Right lung (tissue), 5 donors: ENCODE results near the gene LSM4. TPM values are rescaled to one million over a fixed set of nuclear protein-coding genes. Genes with fewer than 3 reads are reported as not detected.
A peak's percentile ranks its signal among the peaks of the same experiment; 100 is the strongest.

Source experiments
- DNase-seq, 2 donors: peaks; one replicate each; pipeline ENCODE4 v3.0.0-alpha.2; 2013
- polyA plus RNA-seq, 5 donors: library from polyadenylated mRNA; unstranded; fragments of 120-200 nt; gene quantifications; one replicate each; pipeline versions ENCODE4 v1.2.1 to v1.2.3, GENCODE V29; 2013; ENCODE audit warnings: inconsistent platforms in 1 of 5, low replicate concordance in 1 of 5; ENCODE audit not compliant: insufficient read length in 5 of 5, insufficient read depth in 1 of 5

LSM4 gene
- polyA plus RNA-seq, 5 donors = 73.3 to 103 (median 79.9) TPM

DNA sequence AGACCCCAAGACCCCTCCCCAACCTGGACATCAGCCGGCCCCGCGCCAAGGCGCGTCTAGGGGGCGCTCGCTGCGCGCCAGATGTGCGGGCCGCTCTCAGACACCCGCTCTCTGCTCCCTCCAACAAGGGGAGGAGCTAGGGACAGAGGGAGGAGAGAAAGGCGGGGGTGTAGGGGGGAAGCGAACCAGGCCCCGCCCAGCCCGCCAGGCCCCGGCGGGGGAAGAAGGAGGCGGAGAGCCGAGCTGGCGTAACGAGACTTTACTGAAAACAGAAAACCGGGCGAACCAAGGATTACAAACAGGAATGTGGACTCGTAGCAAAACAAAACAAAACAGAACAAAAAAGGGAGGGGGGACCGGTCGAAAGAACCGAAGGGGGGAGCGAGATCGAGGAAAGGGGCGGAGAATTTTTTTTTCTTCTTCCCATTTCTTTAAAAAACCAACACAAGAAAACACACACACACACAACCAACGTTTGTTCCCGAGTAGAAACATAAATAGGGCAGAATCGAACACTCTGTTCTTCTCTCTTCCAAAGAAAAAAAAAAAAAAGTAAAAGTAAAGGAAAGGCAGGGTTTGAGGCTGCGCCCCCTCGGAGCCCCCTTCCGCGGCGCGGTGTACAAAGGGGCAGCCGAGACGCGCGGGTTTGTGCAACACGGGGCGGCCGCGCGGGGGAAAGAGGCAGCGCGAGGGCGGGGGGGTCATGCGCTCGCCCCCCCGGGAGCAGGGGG is 43.2 kb downstream of the LSM4 start:
- DNase-seq = peak; percentile 94 to 95

DNA sequence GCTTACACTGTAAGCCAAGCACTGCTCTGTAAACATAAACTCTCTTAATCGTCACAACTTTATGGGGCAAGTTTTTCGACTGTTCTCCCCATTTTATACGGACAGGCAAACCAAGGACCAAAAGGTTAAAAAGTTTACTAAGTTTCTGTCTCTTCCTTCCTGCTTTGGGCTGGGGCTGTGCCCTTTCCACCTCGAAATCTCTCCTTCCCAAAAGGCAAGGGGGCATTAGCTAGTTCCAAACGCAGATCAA is 43.7 kb downstream of the LSM4 start:
- no peak for DNase-seq

DNA sequence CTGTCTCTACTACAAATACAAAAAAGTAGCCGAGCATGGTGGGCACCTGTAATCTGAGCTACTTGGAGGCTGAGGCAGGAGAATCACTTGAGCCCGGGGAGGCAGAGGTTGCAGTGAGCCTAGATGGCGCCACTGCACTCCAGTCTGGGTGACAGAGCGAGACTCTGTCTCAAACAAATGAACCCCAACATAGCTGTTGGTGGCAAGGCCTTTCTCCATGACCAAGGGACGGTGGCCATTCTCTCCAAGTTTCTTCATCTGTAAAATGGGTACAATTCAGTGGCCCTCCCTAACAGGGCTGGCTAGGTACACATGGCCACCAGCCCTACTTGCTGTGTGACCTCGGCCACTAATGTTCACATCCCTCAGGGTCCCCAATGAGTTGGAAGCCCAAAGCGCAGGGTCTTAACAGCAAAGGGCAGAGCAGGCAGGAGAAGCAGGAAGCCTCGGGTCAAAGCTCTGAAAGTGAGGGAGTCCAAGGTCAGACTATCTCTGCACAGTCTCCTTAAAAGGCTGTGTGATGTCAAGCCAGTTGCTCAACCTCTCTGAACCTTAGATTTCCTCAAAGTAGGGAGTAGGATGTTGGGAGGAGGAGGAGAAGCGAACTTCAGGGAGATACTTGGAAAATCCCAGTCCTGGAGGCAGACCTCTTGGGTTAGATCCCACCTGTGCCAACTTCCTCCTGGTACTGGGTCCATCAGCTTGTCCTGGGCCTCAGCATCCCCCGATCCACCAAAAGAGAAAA is 44.2 kb downstream of the LSM4 start:
- DNase-seq = peak; percentile 39 to 55

DNA sequence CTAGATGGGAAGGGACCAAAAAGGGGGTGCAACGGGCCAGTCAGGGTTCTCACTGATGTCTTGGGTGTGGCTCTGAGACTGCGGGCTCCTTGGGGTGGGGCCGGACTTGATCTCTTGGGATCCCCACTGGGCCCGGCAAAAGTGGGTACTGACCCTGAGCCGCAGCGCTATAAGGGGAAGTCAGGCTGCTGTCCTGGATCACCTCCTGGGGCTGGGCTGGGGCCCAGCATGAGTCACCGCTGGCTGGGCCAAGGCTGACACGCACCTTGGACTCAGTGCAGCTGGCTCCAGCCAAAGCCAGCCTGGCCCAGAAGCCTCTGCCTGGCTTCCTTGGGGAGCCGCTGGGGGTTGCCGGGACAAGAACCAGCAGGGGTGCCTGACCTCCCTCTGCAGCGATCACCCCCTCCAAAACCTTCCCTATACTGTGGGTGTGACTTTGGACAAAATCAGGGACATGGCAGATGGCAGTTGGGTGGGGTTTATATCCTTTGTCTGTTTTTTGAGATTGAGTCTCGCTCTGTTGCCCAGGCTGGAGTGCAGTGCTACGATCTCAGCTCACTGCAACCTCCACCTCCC is 48.0 kb downstream of the LSM4 start:
- DNase-seq = peak; percentile 84 to 85

DNA sequence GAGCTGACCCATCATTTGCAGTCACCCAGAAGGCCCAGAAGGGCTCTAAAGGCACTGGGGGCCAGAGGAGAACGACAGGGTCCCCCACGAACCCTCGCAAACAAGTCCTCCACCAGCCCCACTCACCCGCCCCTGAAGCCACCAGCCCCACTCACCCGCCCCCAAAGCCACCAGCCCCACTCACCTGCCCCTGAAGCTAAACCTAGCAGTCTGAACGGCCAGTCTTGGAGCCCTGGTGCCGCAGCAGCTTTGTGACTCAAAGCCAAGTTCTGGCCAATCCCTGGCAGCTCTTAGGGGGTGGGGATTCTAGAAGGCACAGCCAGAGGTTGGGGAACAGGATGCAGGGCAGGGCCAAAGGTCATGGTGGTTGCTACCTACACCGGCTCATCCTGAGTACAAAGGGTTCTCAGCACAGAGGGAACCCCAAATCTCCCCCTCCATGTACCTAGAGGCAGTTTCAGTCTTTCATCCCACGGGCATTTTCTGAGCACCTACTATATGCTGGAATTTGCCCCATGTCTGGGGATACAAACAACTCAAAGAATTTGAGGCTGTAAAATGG is 48.6 kb downstream of the LSM4 start, which contains the start of gene IQCN:
Gene IQCN, minus strand, starts transcription at position 234 of the 562 bp plus-strand sequence. CDS start 4,974 bp downstream, outside the sequence.
- peak in 1 of 2 donors; percentile 54 for DNase-seq

DNA sequence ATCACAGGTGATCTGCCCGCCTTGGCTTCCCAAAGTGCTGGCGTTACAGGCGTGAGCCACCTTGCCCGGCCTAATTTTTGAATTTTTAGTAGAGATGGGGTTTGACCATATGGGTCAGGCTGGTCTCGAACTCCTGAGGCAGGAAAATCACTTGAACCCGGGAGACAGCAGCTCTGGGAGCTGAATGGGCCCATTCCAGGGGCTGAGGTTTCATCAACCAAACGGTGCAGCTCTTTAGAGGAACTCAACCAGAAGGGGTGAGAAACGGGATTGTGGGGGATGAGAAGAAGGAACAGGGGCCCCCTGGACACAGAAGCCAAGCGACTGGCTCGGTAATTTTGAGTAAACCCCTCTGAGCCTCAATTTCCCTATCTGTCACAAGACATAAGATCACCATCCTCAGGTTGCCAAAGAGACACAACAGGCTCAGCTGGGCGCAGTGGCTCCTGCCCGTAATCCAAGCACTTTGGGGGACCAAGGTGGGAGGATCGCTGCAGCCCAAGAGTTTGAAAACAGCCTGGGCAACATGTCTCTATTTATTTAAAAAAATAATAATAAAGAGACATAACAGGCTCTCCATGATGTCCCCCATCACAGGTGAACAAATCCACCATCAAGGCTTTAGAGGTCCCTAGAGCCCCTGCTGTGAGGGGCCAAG is 49.2 kb downstream of the LSM4 start:
- no peak for DNase-seq

DNA sequence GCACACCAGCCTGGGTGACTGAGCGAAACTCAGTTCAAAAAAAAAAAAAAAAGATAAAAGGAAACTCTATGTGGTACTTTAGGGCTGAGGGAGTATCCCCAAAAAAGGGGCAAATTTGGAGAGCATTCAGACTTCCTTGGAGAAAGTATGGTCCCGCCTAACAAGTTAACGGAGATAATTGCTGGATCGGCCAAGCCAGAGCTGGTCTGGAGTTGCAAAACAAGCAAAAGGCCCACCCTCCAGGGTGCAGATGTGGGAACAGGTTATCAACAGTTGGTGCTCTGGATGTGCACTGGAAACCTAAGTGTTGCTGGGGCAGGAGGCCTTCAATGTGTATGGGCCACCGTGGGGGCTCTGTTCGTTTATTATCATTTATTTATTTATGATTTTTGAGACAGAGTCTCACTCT is 51.4 kb downstream of the LSM4 start:
- DNase-seq = no peak

DNA sequence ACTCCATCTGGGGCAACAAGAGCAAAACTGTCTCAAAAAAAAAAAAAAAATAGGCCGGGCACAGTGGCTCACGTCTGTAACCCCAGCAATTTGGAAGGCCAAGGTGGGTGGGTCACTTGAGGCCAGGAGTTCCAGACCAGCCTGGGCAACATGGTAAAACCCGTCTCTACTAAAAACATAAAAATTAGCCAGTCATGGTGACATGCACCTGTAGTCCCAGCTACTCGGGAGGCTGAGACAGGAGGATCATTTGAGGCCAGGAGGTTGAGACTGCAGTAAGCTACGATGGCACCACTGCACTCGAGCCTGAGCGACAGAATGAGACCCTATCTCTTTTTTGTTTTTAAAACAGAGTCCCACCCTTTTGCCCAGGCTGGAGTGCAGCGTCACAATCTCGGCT is 52.5 kb downstream of the LSM4 start:
- DNase-seq = no peak

DNA sequence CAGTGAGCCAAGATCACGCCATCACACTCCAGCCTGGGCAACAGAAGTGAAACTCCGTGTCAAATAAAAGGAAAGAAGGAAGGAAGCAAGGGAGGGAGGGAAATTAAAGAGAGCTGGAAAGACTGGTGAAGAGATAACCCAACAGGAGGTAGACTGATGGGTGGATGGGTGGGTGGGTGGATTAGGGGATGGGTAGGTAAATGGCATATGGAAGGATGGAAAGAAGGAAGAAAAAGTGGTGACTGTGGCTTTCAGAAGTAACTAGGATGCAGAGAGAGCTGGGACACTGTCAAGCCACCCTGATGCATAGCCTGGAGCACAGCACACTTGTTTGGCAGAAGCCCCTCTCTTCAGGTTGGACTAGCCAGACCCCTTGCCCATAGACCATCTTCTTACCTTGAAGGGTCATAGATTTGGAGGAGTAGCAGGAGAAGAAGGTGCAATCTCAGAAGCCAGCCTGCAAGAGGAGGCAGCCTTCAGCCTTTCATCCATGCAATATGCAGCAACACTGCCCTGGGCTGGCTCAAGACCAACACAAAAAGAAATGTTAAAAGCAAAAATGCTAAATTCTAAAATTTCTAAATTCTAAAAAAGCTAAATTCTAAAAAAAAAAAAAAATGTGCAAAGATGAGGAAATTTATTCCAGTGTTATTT is 53.7 kb downstream of the LSM4 start:
- no peak for DNase-seq

DNA sequence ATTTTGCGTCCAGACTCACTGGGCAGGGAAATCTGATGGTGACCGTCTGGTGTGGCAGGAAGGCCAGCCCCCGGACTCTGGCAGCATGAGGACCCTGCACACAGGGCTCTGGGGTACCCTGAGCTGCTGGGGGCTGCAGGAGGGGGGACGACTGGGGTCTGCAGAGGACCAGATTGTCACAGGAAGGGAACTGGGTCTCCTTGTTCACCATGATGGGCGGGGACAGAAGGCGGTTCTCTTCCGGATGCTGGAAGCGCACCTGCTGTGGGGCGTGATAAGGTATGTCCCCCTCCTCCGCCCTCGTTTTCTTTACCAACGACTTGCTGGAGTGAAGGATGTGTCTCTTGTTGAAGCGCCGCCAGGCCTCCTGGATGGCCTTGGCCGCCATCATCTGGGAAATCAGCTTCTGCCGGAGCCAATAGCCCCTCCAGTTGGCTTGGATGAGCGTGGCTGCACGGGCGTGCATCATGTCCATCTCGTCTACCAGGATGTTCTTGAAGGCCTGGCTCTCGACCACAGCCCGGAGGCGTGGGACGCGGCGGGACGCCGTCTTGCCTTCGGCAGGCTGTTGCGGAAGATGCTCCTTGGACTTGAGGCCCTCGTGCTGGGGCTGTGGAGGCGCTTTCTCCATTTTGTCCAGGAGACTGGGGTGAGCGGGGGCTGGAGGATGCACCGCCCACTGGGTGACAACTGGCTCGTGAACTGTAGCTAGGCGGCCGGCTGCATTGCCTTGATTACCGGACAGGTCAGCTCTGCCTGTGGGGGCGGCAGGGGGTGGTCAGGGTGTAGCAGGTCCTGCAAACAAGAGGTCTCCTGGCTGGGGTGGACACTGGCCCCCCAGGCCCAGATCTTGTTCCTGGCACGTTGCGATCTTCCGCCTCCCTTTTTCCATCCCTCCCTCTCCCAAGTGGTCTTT is 55.8 kb downstream of the LSM4 start:
- no peak for DNase-seq

DNA sequence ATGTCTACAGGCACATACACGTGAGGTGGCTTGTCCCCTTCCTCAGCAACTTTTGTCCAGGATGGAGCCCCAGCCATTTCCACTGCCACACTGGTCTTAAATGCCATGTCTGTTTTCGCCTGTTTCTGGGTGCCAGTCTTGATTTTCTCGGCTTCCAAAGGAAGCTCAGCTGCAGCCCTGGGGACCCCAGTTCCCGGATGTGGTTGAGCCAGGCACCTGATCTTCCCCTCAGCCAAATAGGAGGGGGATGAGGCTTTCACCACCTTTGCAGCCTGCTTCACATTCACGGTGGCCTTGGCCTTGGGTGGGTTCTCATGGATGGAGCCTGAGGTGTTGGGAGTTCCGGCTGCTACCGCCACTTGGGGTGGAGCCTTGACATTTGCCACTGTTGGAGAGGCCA is 57.3 kb downstream of the LSM4 start:
- DNase-seq = no peak

DNA sequence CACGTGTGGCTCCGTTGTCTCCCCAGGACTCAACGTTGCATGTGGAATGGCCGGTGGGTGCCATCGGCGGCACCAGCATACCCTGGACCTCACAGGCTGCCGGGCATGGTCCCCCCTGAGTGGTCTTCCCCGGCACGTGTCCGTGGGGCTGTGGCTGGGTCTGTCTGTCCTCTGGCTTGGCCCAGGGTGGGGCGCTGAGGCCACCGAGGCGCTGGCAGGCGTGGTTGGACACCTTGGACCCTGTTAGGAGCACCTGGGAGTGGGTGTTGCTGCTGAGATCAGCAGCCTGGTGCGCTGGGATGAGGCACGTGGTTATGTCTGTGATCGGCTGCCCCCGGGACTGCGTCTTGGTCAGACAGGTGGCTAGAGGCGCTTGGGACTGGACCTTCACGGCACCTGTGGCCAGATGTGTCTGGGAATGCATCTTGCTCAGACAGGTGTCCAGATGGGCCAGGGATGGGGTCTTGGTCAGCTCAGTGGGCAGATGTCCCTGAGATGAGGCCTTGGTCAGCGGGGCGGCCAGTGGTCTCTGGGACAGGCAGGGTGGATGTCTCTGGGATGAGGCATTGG is 57.8 kb downstream of the LSM4 start:
- DNase-seq = no peak

DNA sequence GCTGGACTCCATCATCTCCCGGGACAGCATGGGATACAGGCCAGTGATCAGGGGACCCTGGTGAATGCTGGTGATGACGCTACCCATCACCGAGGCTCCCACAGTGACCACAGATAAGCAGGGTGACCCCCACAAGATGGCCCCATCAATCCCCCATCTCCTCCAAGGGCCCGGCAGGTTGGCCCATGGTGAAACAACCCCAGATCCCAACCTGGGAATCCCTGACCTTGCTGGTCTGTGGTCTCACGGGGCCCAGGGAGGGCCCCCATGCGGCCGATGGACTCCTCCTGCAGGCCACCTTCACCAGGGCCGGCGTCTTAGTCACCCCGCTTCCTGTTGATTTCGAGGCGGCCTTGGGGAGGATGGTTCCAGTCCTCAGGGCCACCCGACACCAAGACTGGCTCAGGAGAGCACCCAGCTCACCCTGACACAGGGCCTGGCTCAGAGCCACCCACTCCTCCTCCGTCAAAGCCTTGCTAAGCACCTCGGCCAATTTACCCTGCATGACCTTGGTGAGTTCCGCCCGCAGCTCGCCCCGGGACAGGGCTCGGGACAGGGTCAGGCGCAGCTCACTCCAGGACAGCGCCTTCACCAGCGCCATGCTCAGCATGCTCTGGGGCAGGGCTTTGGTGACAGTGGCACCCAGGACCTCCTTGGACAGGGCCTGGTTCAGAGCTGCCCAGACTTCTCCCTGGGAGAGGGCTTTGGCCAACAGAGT is 58.6 kb downstream of the LSM4 start:
- no peak for DNase-seq

DNA sequence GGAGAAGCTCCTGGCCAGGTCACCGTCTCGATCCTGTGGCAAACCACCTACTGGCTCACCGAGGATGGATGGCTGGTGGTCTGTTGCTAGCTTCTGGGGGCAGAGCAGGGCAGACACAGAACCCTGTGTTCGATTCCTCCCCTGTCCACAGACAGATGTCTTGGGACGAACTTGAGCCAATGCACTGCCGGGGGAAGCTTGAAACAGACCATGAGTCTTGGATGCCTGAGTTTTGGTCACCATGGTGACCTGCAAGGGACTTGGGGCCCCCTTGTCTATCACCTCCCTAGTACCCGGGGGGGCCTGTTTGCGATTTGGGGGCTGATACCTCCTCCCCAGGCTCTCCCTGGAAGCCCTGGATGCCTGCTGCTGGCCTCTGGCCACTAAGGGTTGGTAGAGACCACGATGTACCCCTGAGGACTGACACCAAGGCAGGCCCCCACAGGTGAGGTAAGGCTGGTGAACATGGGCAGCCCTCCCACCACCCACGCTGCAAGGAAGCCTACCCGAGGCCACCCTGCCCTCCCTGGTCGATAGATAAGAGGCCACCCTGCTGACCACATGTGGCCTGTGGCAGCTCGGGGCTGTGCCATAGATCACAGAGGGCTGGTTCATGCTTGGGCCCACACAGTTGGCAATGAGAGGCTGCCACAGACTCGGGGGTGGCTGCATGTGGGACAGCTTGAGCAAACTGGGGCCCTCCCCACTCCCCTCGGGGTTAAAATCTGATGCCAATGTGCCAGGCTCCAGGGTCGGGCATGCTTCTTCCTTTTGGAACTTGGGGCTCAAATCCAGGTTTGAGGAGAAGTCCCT is 59.3 kb downstream of the LSM4 start:
- no peak for DNase-seq

DNA sequence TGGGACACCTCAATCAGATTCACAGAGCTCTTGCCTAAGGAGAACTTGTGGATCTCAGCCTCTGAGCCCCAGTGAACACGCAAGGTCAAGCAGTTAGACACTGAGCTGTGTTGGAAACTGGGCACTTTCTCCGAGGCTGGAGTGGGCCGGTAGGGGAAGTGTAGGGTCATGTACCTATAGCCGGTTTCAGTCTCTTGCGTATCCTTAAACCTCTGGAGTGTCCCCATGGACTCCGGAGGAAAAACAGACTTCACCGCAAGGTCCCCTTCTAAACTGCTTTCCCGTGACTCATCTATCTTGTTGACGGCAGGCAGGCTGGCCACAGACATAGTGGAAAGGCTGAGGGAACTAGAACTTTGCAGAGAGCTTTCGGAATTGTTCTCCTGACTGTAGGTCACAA is 60.0 kb downstream of the LSM4 start:
- no peak for DNase-seq

DNA sequence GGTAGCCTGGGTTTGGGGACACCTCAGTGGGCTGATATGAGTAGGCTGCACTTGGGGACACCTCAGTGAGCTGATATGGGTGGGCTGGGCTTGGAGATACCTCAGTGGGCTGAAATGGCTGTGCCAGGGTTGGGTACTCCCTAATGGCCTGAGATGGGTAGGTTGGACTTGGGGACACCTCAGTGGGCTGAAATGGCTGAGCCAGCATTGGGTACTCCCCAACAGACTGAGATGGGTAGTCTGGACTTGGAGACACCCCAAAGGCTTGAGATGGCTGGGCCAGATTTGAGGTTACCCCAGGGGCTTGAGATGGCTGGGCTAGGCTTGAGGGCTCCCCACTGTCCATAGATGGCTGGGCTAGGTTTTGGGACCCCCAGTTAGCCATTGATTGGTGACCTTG is 60.7 kb downstream of the LSM4 start:
- no peak for DNase-seq

DNA sequence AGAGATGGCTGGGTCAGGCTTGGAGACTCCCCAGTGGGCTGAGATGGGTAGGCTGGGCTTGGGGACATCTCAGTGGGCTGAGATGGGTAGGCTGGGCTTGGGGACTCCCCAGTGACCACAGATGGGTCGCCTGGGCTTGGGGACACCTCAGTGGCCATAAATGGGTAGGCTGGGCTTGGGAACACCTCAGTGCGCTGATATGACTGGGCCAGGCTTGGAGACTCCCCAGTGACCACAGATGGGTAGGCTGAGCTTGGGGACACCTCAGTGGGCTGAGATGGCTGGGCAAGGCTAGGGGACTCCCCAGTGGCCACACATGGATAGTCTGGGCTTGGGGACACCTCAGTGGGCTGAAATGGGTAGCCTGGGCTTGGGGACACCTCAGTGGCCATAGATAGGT is 61.4 kb downstream of the LSM4 start:
- no peak for DNase-seq

DNA sequence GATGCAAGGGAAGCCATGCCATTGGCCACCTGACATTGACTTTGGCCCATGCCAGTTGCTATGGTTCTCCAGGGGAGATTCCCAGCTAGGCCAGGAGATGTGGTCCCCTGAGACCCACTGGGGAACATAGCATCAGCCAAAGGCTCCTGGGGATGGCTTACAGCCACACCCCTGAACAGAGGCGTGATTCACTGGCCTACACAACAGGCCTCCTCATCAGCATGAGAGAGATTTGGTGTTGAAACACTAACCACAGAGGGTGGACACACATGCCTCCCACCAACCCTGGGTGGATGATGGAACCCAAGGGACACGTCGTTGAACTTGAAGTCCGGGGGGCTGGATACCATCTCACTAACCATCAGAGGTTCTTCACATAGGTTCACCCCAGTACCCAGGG is 63.0 kb downstream of the LSM4 start:
- no peak for DNase-seq
